HG03103 (cell line): ENCODE data around the gene PLA2G6.

Experiments used
- ATAC-seq: cut with Tn5 transposase; IDR thresholded peaks from one replicate; pipeline ENCODE4 v1.9.1; 2021; ENCODE audit warnings: low read depth; ENCODE audit not compliant: unreplicated experiment

PLA2G6 gene

GRCh38 chr22:38214302-38215056, 32.8 kb upstream of the PLA2G6 start:
- no peak for ATAC-seq

- ATAC-seq, result no peak
Observed at GRCh38 chr22:38213990-38214301, 32.3 kb upstream of the PLA2G6 start.

GRCh38 chr22:38213319-38213989, 31.8 kb upstream of the PLA2G6 start:
- ATAC-seq, result no peak

DNA sequence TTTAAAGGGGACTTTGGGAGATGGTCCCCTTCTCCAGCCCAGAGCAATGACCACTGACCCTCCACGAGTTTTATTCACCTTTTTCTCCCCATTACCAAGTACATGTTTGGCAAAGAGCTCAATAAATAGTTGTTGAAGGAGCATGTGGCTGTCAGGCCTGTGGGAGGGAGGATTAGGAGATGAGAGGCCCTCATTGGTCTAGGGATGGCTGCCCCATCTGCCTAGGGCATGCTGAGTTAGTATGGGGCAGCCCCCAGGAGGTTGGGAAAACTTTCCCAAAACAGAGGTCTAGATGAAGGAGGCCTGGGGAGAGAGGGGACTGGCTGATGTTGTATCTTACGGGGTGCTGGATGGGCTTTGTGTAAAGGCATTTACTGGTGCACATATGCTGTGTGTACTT, 30.8 kb upstream of the PLA2G6 start:
- ATAC-seq, result no peak

DNA sequence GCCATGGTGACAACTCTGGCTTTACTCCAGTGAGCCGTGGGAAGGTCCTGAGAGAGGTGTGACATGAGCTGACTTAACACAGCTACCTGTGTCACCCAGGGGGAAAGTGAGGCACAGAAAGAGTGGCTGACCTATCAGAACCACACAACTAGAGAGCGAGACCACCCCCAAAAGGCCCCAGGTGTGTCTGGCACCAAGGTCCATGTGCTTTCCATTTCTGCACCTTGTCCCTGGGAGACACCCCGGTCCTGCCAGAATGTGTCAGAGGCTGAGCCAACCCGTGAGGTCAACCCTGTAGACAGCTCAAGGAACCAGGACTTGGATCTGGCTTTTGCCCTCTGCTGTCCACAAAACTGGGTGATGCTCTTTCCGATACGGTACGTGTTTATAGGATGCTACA, 29.9 kb upstream of the PLA2G6 start:
- no peak for ATAC-seq

DNA sequence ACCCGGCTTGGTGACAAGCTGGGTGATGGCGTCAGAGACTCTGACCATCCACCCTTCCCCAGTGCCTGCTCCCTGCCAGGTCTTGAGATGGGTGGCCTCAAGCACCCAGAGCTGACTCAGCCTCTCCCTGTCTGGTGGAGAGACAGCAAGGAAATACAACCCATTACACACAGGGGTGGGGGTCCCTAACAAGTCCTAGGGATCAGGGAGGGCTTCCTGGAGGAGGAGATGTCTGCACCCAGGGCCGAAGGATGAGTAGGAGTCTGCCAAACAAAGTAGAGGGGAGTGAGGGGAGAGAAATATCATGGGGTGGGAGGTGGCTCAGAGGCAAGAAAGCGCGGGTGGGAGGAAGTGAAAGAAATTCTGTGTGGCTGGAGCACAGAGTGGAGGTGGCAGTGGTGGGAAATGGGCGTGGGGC, 26.9 kb upstream of the PLA2G6 start:
- ATAC-seq, result no peak

GRCh38 chr22:38207898-38208432, 26.3 kb upstream of the PLA2G6 start:
- ATAC-seq, result no peak

- no peak for ATAC-seq
Observed at GRCh38 chr22:38205261-38206128, 23.9 kb upstream of the PLA2G6 start.

DNA sequence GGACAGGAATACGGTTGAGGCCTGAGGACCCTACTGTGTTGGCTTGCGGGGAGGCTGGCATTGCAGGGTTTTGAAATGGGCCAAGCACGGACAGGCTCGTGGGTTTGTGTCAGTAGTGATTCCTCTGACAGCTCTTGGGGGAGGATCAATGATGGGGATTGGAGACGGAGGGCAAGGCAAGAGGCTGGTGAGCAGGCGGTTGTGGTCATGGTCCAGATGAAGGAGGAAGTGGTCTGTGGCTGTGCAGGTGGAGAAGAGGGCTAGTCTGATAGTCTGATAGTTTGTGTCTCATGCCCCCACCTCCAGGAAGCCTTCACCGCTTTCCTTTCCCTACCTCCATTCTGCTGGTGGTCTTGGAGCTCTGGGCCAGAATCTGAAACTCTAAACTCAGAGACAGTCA, 23.2 kb upstream of the PLA2G6 start:
- ATAC-seq, result no peak

GRCh38 chr22:38203855-38204514, 22.4 kb upstream of the PLA2G6 start:
- no peak for ATAC-seq

GRCh38 chr22:38203090-38203810, 21.6 kb upstream of the PLA2G6 start:
- no peak for ATAC-seq

DNA sequence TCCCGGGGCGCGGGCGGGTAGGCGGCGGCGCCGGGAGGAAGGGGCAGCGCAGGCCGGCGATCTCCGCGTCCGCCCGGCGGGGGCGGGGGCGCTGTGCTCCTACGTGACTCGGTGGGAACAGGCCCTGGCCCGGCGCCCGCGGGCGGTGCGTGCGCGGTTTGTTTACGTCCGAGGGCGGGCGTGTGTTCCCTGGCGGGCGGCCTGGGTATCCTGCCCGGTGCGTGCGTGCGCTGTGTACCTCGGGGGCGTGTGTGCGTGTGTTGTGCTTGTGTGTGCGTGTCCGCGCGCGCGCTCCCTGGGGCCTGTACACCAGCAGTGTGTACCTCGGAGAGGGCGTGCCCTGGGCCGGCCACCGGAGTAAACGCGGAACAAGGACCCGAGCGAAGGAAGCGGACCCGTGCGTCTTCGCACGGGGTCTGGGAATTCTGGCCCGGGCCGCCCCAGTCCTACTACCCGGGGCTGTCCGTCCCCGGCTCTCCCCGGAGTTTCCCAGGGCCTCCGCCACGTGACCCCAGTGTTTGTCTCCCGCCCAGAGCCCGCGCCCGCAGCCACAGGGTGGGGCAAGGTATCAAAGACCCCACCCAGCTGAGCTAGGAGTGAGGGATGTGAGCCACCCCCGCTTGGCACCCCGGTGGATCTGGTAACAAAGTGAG, 20.9 kb upstream of the PLA2G6 start:
- ATAC-seq, result no peak

GRCh38 chr22:38201711-38202436, 20.2 kb upstream of the PLA2G6 start, which contains the start of gene MAFF:
Gene MAFF (plus strand): TSS chr22:38201994. CDS start chr22:38213854, 11,860 bp downstream.
- no peak for ATAC-seq

DNA sequence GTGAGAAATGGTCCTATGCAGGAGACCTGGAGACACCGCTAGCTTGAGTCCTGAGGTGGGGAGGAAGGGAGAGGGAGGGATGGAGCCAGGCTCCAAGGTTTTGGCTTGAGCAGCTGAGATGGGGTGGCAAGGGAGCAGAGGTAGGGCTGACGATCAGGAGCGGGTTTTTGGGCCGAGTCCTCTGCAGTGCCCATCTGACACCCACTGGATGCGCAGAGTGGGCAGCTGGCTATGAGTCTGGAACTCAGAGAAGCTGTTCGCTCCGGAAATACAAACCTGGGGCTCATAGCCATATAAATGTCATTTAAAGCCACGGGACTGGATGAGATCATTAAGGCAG, 19.7 kb upstream of the PLA2G6 start:
- ATAC-seq, result no peak

GRCh38 chr22:38199826-38200559, 18.4 kb upstream of the PLA2G6 start:
- no peak for ATAC-seq

- no peak for ATAC-seq
Observed at GRCh38 chr22:38196791-38197419, 15.3 kb upstream of the PLA2G6 start.

GRCh38 chr22:38193580-38193979, 11.9 kb upstream of the PLA2G6 start:
- no peak for ATAC-seq

GRCh38 chr22:38192475-38192863, 10.8 kb upstream of the PLA2G6 start:
- ATAC-seq, result no peak
